ENCODE measurements around the gene THUMPD2. TPM values are rescaled to one million over a fixed set of nuclear protein-coding genes. Genes with fewer than 3 reads are reported as not detected.

Gene THUMPD2
- total RNA-seq, 2 donors from 2014 or later, result 16.7 to 17.0 TPM

GRCh38 chr2:39689876-39690275 is 89.2 kb downstream of the THUMPD2 start:
- Histone ChIP-seq H3K27me3 (replicated peaks; ENCODE audit: insufficient read depth) (no peaks in the 10 kb centered on the region), H3K4me1 (replicated peaks) (no peaks in the 10 kb centered on the region), H3K27ac (no peak overlapping the region), H3K9me3 (no peaks in the 10 kb centered on the region), H3K36me3 (no peaks in the 10 kb centered on the region), H3K4me3 (no peak overlapping the region)
- TF ChIP-seq POLR2AphosphoS5 (IDR thresholded peaks at IDR 0.05), result no peak
- no peak for TF ChIP-seq CTCF (IDR thresholded peaks at IDR 0.05)
- TF ChIP-seq POLR2A (IDR thresholded peaks at IDR 0.05), result no peak
- DNase-seq (ENCODE audit: low spot score), result no peak
- intact Hi-C loops (cut with DNase I), result loop anchor here (10.0 kb wide), 1 partner anchor 175 kb away; no protein-coding TSS in a partner anchor
- WGBS, result 95% methylated on average over 6 of the region's 6 CpGs

GRCh38 chr2:39689272-39689841 is 89.7 kb downstream of the THUMPD2 start:
- intact Hi-C loops (cut with DNase I), result no loop called here

GRCh38 chr2:39688181-39688580 is 90.9 kb downstream of the THUMPD2 start:
- intact Hi-C loops (cut with DNase I), result no loop called here
- Histone ChIP-seq H3K9me3 (no peaks in the 10 kb centered on the region), H3K4me1 (replicated peaks) (no peaks in the 10 kb centered on the region), H3K27ac (no peak overlapping the region), H3K36me3 (no peaks in the 10 kb centered on the region), H3K27me3 (replicated peaks; ENCODE audit: insufficient read depth) (no peaks in the 10 kb centered on the region), H3K4me3 (no peak overlapping the region)
- WGBS, result 41% methylated on average over 2 of the region's 2 CpGs
- TF ChIP-seq POLR2A (IDR thresholded peaks at IDR 0.05), result no peak
- TF ChIP-seq CTCF (IDR thresholded peaks at IDR 0.05), result no peak
- no peak for TF ChIP-seq POLR2AphosphoS5 (IDR thresholded peaks at IDR 0.05)
- no peak for DNase-seq (ENCODE audit: low spot score)

More at GRCh38 chr2:39689272-39689841, 89.7 kb downstream of the THUMPD2 start:
- no peak overlapping the region for H3K4me3 ChIP-seq
- H3K4me1 ChIP-seq (replicated peaks), result no peaks in the 10 kb centered on the region
- no peaks in the 10 kb centered on the region for H3K9me3 ChIP-seq
- H3K27ac ChIP-seq, result no peak overlapping the region
- TF ChIP-seq POLR2A (IDR thresholded peaks at IDR 0.05) (no peak), CTCF (IDR thresholded peaks at IDR 0.05) (no peak), POLR2AphosphoS5 (IDR thresholded peaks at IDR 0.05) (no peak)
- no peaks in the 10 kb centered on the region for H3K27me3 ChIP-seq (replicated peaks; ENCODE audit: insufficient read depth)
- DNase-seq (ENCODE audit: low spot score), result no peak
- 86% methylated on average over 1 of the region's 1 CpG for WGBS
- no peaks in the 10 kb centered on the region for H3K36me3 ChIP-seq

GRCh38 chr2:39686456-39686855 is 92.6 kb downstream of the THUMPD2 start:
- intact Hi-C loops (cut with DNase I), result no loop called here
- Histone ChIP-seq H3K36me3 (no peaks in the 10 kb centered on the region), H3K4me1 (replicated peaks) (no peaks in the 10 kb centered on the region), H3K9me3 (no peaks in the 10 kb centered on the region), H3K4me3 (no peak overlapping the region), H3K27me3 (replicated peaks; ENCODE audit: insufficient read depth) (no peaks in the 10 kb centered on the region), H3K27ac (no peak overlapping the region)
- DNase-seq (ENCODE audit: low spot score), result no peak
- 78% methylated on average over 6 of the region's 6 CpGs for WGBS
- TF ChIP-seq CTCF (IDR thresholded peaks at IDR 0.05) (no peak), POLR2AphosphoS5 (IDR thresholded peaks at IDR 0.05) (no peak), POLR2A (IDR thresholded peaks at IDR 0.05) (no peak)

Other genes with a start within 250 kb of the THUMPD2 start
- 1 to 10 TPM; 2.6 to 6.9 TPM for gene TMEM178A, start 113.3 kb downstream of the THUMPD2 start, total RNA-seq